GM19238 (cell line): ENCODE measurements around the gene CARM1.
"Not testable (repeated sequence)": the region's sequence is repeated elsewhere in the genome, so short reads cannot be mapped to it uniquely, and the experiment has no call there.

Experiments used
- DNase-seq: peaks from one replicate; pipeline ENCODE4 v3.0.0; 2011; ENCODE audit warnings: low spot score; ENCODE audit not compliant: insufficient read length

CARM1 gene

GRCh38 chr19:10870955-10871603 is at the start of gene CARM1:
Gene CARM1, plus strand, starts transcription at chr19:10871553. Its CDS starts 150 bp downstream, at chr19:10871703.
- DNase-seq = peak; percentile 97

GRCh38 chr19:10823690-10824089 is 47.7 kb upstream of the CARM1 start:
- DNase-seq = no peak

GRCh38 chr19:10826231-10826630 is 45.1 kb upstream of the CARM1 start:
- no peak for DNase-seq

- no peak for DNase-seq
These were observed 44.5 kb upstream of the CARM1 start for GRCh38 chr19:10826846-10827245.

GRCh38 chr19:10828981-10829821 is 42.2 kb upstream of the CARM1 start:
- no peak for DNase-seq

GRCh38 chr19:10829967-10830366 is 41.4 kb upstream of the CARM1 start:
- no peak for DNase-seq

GRCh38 chr19:10830370-10830769 is 41.0 kb upstream of the CARM1 start:
- DNase-seq = no peak

GRCh38 chr19:10830931-10831779 is 40.2 kb upstream of the CARM1 start:
- no peak for DNase-seq

GRCh38 chr19:10831987-10832938 is 39.1 kb upstream of the CARM1 start:
- no peak for DNase-seq

- no peak for DNase-seq
These were observed 38.4 kb upstream of the CARM1 start for GRCh38 chr19:10832939-10833296.

GRCh38 chr19:10835089-10835753 is 36.1 kb upstream of the CARM1 start:
- DNase-seq = peak; percentile 99

- peak; percentile 98 for DNase-seq
These were observed 35.4 kb upstream of the CARM1 start, which contains the start of gene TMED1 for GRCh38 chr19:10835754-10836478. Gene TMED1, minus strand, starts transcription at chr19:10836212. Its CDS starts 21 bp downstream, at chr19:10836191.

GRCh38 chr19:10836479-10837330 is 34.6 kb upstream of the CARM1 start:
- peak; percentile 82 for DNase-seq

GRCh38 chr19:10837649-10838048 is 33.7 kb upstream of the CARM1 start:
- DNase-seq = not testable (repeated sequence)

- DNase-seq = no peak
These were observed 33.0 kb upstream of the CARM1 start for GRCh38 chr19:10838377-10838776.

GRCh38 chr19:10839114-10840050 is 32.0 kb upstream of the CARM1 start:
- no peak for DNase-seq

- no peak for DNase-seq
These were observed 28.6 kb upstream of the CARM1 start for GRCh38 chr19:10842788-10843187.
